HCT116 (cell line): Measurements from ENCODE around the gene PBX1. TPM values are rescaled to one million over a fixed set of nuclear protein-coding genes. Genes with fewer than 3 reads are reported as not detected.

ENCODE experiments used
- ATAC-seq: fragments of 200-7000 bp; cut with Tn5 transposase; 2 replicates; pipeline ENCODE4 v1.9.1; 2020; ENCODE audit warnings: mild to moderate bottlenecking, moderate library complexity
- BruUV-seq: library from RNA; stranded (reverse); fragments of 400-500 nt; replicated peaks from 2 replicates; lab custom pipeline; 2021; lab: Mats Ljungman, UMichigan
- CTCF ChIA-PET: fragments of 300-600 bp; sonication (Branson Sonifier 250); formaldehyde crosslinking; loops from one replicate; lab custom pipeline; 2021; ENCODE audit warnings: antibody characterized with exemption; lab: Charles Lee
- POLR2A ChIA-PET: fragments of 300-600, 350-600 bp; sonication (Branson Sonifier 250); formaldehyde crosslinking; loops from one replicate; lab custom pipeline; 2021; ENCODE audit warnings: antibody characterized with exemption; lab: Charles Lee
- RAD21 ChIA-PET, 2 experiments: fragments of 300-600 bp; sonication (Branson Sonifier 250); formaldehyde crosslinking; loops; one replicate each; lab custom pipeline; 2023; ENCODE audit warnings: low total read pairs in 2 of 2; ENCODE audit not compliant: uncharacterized antibody in 2 of 2, unreplicated experiment in 2 of 2, low non-redundant PET in 1 of 2; lab: Charles Lee
- DNase-seq: peaks from one replicate; pipeline ENCODE4 v3.0.0-alpha.2; 2010; ENCODE audit warnings: low read depth, low spot score
- H2AFZ ChIP-seq: fragments of 200-600 bp; shearing (Covaris generic), sonication (generic); 2 replicates; pipeline ENCODE4 v1.6.1; 2017; ENCODE audit warnings: low read depth, mixed run types, mixed read lengths, antibody characterized with exemption, low read length; ENCODE audit not compliant: poor library complexity, severe bottlenecking
- H3K27ac ChIP-seq: 2 replicates; pipeline ENCODE4 v1.5.1; 2012; ENCODE audit warnings: low read depth, low read length
- H3K27me3 ChIP-seq: fragments of 200-600 bp; sonication (generic); 2 replicates; pipeline ENCODE4 v1.6.1; 2016; ENCODE audit warnings: mixed run types, low read length, mixed read lengths; ENCODE audit not compliant: insufficient read depth
- H3K36me3 ChIP-seq, 2 experiments: fragments of 200-500 bp in 1 of 2; fragments of 200-600 bp in 1 of 2; sonication (Bioruptor generic) in 1 of 2; sonication (generic) in 1 of 2; 2 replicates each; pipeline versions ENCODE4 v1.5.1 to v1.6.1; 2014 to 2016; ENCODE audit warnings: low read length in 2 of 2, inconsistent platforms in 1 of 2, mixed read lengths in 1 of 2, mixed run types in 1 of 2; ENCODE audit not compliant: insufficient read depth in 2 of 2, control insufficient read depth in 1 of 2
- H3K4me1 ChIP-seq, 2 experiments: fragments of 200-600 bp in 1 of 2; sonication (generic) in 1 of 2; 2 replicates each; pipeline versions ENCODE4 v1.5.1 to v1.6.1; 2012 to 2017; ENCODE audit warnings: low read length in 2 of 2, inconsistent platforms in 1 of 2, mild to moderate bottlenecking in 1 of 2, mixed read lengths in 1 of 2, mixed run types in 1 of 2, moderate library complexity in 1 of 2; ENCODE audit not compliant: insufficient read depth in 2 of 2, control insufficient read depth in 1 of 2
- H3K4me2 ChIP-seq: fragments of 200-600 bp; sonication (generic); 2 replicates; pipeline ENCODE4 v1.6.1; 2017; ENCODE audit warnings: mixed run types, low read length, mixed read lengths
- H3K4me3 ChIP-seq, 2 experiments: fragments of 200-600 bp in 1 of 2; sonication (generic) in 1 of 2; replicated peaks in 1 of 2; 2 replicates each; pipeline ENCODE4 v1.5.1; 2011 to 2016; ENCODE audit warnings: low read length in 2 of 2, control low read depth in 1 of 2, low read depth in 1 of 2, mild to moderate bottlenecking in 1 of 2, mixed read lengths in 1 of 2, mixed run types in 1 of 2
- H3K79me2 ChIP-seq: fragments of 200-600 bp; sonication (generic); 2 replicates; pipeline ENCODE4 v1.6.1; 2017; ENCODE audit warnings: mild to moderate bottlenecking, mixed run types, low read length, moderate library complexity, mixed read lengths; ENCODE audit not compliant: insufficient read depth
- H3K9ac ChIP-seq: fragments of 200-600 bp; sonication (generic); 2 replicates; pipeline ENCODE4 v1.6.1; 2016; ENCODE audit warnings: low read length, mixed read lengths
- H3K9me2 ChIP-seq: fragments of 200-600 bp; sonication (generic), shearing (Covaris generic); 2 replicates; pipeline ENCODE4 v1.6.1; 2017; ENCODE audit warnings: mixed run types, mild to moderate bottlenecking, moderate library complexity; ENCODE audit not compliant: insufficient read depth
- H3K9me3 ChIP-seq, 2 experiments: fragments of 200-500 bp in 1 of 2; fragments of 200-600 bp in 1 of 2; sonication (Bioruptor generic) in 1 of 2; sonication (generic) in 1 of 2; 2 replicates each; pipeline ENCODE4 v1.6.1; 2014 to 2017; ENCODE audit warnings: low read length in 2 of 2, mixed read lengths in 2 of 2, inconsistent platforms in 1 of 2, low read depth in 1 of 2, mild to moderate bottlenecking in 1 of 2, mixed run types in 1 of 2, moderate library complexity in 1 of 2; ENCODE audit not compliant: control insufficient read depth in 1 of 2, insufficient read depth in 1 of 2
- H4K20me1 ChIP-seq: fragments of 200-600 bp; sonication (generic), shearing (Covaris generic); 2 replicates; pipeline ENCODE4 v1.6.1; 2017; ENCODE audit warnings: mixed run types, mild to moderate bottlenecking, moderate library complexity; ENCODE audit not compliant: insufficient read depth
- CEBPB ChIP-seq: IDR thresholded peaks from 2 replicates; pipeline ENCODE4 v1.6.1; 2012; ENCODE audit warnings: low read depth
- YY1 ChIP-seq: IDR thresholded peaks from 2 replicates; pipeline ENCODE4 v1.6.1; 2011; ENCODE audit warnings: low read length, low read depth, moderate library complexity, mild to moderate bottlenecking; ENCODE audit not compliant: insufficient replicate concordance; ENCODE audit errors: extremely low read depth
- ZNF274 ChIP-seq: fragments of 200-500 bp; sonication (Bioruptor generic); IDR thresholded peaks from 2 replicates; pipeline ENCODE4 v1.6.1; 2014; ENCODE audit warnings: mild to moderate bottlenecking, low read depth, low read length, inconsistent platforms
- intact Hi-C: fragments of 100-400 bp; cut with micrococcal nuclease; formaldehyde crosslinking; loops from 2 replicates; pipeline ENCODE4 v1.10.0; 2022
- total RNA-seq: library from RNA; stranded (reverse); gene quantifications from one replicate; pipeline ENCODE4 v1.2.1, GENCODE V29; 2021; ENCODE audit not compliant: unreplicated experiment
- TF ChIP-seq, protein P1 (sequence below): IDR thresholded peaks from 2 replicates; pipeline ENCODE4 v1.6.1; 2012

PBX1 gene
- total RNA-seq, 1 experiment from 2014 or later = 29.6 TPM

DNA sequence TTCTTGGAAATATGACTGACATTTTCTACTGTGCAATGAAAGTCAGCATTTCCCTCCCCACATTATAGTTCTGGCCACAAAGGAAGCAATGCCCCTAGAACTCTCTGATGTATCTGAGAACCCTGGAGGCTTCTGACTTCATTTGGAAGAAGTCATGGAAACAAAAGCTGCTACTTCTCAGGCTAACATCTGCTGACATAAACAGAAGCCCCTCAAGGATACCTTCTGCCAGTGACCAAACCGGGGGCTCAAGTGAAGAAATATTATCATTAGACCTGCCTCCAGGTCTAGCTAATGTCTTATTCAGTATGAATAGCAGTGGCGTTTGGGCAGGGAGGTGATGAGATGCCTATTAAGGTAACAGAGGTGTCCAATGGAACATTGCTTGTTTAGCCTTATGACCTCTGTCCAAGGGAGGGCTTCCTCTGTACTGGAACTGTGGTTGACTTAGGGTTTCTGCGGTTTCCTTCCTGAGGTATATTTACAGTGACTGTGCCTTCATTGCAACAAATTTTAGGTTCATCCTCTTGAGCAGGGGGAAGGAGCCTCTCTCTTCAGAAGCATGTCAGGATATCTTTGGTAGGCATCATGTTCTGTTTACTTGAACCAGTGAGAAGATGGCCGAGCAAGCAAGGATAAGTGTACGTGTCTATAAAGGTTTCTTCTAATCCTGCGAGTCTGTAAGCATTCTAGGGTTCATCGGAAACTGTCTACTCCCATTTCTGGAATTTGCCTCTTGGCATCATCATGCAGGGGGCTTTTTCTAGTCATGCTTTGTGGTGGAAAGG, 161.7 kb downstream of the PBX1 start:
- RAD21 ChIA-PET = no interaction called here
- 0 out of 2 replicates have a peak, but pooled peaks cover 2% of the 10 kb centered on the region for H3K9me2 ChIP-seq
- H2AFZ ChIP-seq = no peak overlapping the region
- H3K79me2 ChIP-seq = no peaks in the 10 kb centered on the region
- no peaks in the 10 kb centered on the region for H3K27me3 ChIP-seq
- no peak overlapping the region for H3K4me2 ChIP-seq
- no peaks in the 10 kb centered on the region for H3K9me3 ChIP-seq
- POLR2A ChIA-PET = no interaction called here
- peaks cover 0 to 6% of the 10 kb centered on the region in 2 experiments; a peak in 1 of 4 replicates for H3K4me1 ChIP-seq
- H3K36me3 ChIP-seq = no peaks in the 10 kb centered on the region
- H3K4me3 ChIP-seq = no peak overlapping the region
- CTCF ChIA-PET = no interaction called here
- intact Hi-C loops = no loop called here
- TF ChIP-seq, protein P1, sequence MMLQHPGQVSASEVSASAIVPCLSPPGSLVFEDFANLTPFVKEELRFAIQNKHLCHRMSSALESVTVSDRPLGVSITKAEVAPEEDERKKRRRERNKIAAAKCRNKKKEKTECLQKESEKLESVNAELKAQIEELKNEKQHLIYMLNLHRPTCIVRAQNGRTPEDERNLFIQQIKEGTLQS = no peak
- no peak for TF ChIP-seq CEBPB
- TF ChIP-seq, all 23 proteins: peak for 0
- Histone ChIP-seq H3K9ac (no peak overlapping the region), H4K20me1 (no peaks in the 10 kb centered on the region), H3K27ac (no peak overlapping the region)
- DNase-seq (no peak), ATAC-seq (no peak)
- no TSS peak for BruUV-seq

DNA sequence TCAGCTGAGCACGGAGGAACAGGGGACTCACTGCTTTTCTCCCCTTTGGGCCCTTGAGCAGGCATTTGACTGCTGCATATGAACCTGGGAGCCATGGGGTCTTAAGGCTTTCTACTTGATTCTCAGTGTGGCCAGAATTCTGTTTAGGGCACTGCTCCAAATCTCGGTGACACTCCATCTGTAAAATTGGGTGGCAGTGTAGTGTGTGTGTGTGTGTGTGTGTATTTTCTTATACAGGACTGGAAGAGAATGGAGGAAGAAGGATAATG, 162.2 kb downstream of the PBX1 start:
- H3K27ac ChIP-seq = no peak overlapping the region
- H3K79me2 ChIP-seq = no peaks in the 10 kb centered on the region
- H3K27me3 ChIP-seq = no peaks in the 10 kb centered on the region
- H3K4me3 ChIP-seq = no peak overlapping the region
- no peaks in the 10 kb centered on the region for H3K36me3 ChIP-seq
- H2AFZ ChIP-seq = no peak overlapping the region
- no peak for ATAC-seq
- RAD21 ChIA-PET = no interaction called here
- CTCF ChIA-PET = no interaction called here
- POLR2A ChIA-PET = no interaction called here
- no peak overlapping the region for H3K4me2 ChIP-seq
- no TSS peak for BruUV-seq
- no peaks in the 10 kb centered on the region for H3K9me3 ChIP-seq
- TF ChIP-seq YY1 (no peak), ZNF274 (no peak)
- TF ChIP-seq, all 23 proteins: peak for 0
- 0 out of 2 replicates have a peak, but pooled peaks cover 2% of the 10 kb centered on the region for H4K20me1 ChIP-seq
- H3K9ac ChIP-seq = no peak overlapping the region
- intact Hi-C loops = no loop called here
- DNase-seq = no peak
- 0 out of 2 replicates have a peak, but pooled peaks cover 2% of the 10 kb centered on the region for H3K9me2 ChIP-seq
- peaks cover 0 to 8% of the 10 kb centered on the region in 2 experiments; a peak in 1 of 4 replicates for H3K4me1 ChIP-seq
